Measurements from ENCODE around the gene PMVK.

PMVK gene

GRCh38 chr1:154876842-154877369 is 59.6 kb downstream of the PMVK start:
- no peak for DNase-seq
